SK-N-SH treated with all-trans-retinoic acid at 6 μM for 48 hours (cell line): ENCODE measurements around the gene PTPRT.

Experiments
- ARNTL ChIP-seq: fragments of 450-650 bp; formaldehyde crosslinking; IDR thresholded peaks from 2 replicates; pipeline ENCODE4 v1.5.0; 2020; ENCODE audit warnings: low read depth, mild to moderate bottlenecking, moderate library complexity, borderline replicate concordance
- BACH2 ChIP-seq: fragments of 250-450 bp; sonication (Bioruptor Pico); IDR thresholded peaks from 2 replicates; pipeline ENCODE4 v1.9.0; 2021; ENCODE audit warnings: mild to moderate bottlenecking, borderline replicate concordance
- ESRRG ChIP-seq: fragments of 250-450 bp; sonication (Bioruptor Pico); IDR thresholded peaks from 2 replicates; pipeline ENCODE4 v1.6.1; 2021; ENCODE audit warnings: mild to moderate bottlenecking
- ZNF8 ChIP-seq: fragments of 450-650 bp; formaldehyde crosslinking; IDR thresholded peaks from 2 replicates; pipeline ENCODE4 v1.5.0; 2020; ENCODE audit warnings: mild to moderate bottlenecking, moderate library complexity
- TF ChIP-seq, protein P1 (sequence below): fragments of 250-450 bp; sonication (Bioruptor Pico); IDR thresholded peaks from 2 replicates; pipeline ENCODE4 v1.8.0; 2021; ENCODE audit warnings: low read depth, mild to moderate bottlenecking, moderate library complexity, borderline replicate concordance
- TF ChIP-seq, protein P2 (sequence below): fragments of 250-450 bp; sonication (Bioruptor Pico); IDR thresholded peaks from 2 replicates; pipeline ENCODE4 v1.8.0; 2020; ENCODE audit warnings: mild to moderate bottlenecking, moderate library complexity, borderline replicate concordance
- TF ChIP-seq, protein P3 (sequence below): fragments of 250-450 bp; sonication (Bioruptor Pico); IDR thresholded peaks from 2 replicates; pipeline ENCODE4 v1.5.1; 2020; ENCODE audit warnings: low read depth, mild to moderate bottlenecking, moderate library complexity

DNA sequence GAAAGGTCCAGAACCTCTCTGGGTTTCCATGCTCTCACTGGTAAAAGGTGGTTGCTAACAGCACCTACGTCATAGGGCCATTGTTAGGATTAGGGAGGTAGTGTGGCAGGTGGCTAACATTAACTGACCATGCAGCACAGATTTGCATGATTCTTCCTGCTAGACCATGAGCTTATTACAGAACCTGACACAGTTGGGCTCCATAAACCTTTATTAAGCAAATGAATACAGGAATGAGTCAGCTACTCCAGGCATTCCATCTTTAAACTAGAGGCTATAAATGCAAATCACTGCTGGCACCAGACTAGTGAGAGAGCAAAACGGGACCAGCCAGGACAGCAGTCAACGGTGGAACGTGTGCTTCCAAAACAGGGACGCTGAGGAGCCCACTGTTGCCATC is 440.1 kb downstream of the PTPRT start:
- TF ChIP-seq, protein P1, sequence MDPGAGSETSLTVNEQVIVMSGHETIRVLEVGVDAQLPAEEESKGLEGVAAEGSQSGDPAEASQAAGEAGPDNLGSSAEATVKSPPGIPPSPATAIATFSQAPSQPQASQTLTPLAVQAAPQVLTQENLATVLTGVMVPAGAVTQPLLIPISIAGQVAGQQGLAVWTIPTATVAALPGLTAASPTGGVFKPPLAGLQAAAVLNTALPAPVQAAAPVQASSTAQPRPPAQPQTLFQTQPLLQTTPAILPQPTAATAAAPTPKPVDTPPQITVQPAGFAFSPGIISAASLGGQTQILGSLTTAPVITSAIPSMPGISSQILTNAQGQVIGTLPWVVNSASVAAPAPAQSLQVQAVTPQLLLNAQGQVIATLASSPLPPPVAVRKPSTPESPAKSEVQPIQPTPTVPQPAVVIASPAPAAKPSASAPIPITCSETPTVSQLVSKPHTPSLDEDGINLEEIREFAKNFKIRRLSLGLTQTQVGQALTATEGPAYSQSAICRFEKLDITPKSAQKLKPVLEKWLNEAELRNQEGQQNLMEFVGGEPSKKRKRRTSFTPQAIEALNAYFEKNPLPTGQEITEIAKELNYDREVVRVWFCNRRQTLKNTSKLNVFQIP, result no peak
- TF ChIP-seq ARNTL (CRISPR knock-in tag) (no peak), BACH2 (CRISPR knock-in tag) (no peak), ESRRG (CRISPR knock-in tag) (no peak), ZNF8 (CRISPR knock-in tag) (no peak)
- TF ChIP-seq, protein P2, sequence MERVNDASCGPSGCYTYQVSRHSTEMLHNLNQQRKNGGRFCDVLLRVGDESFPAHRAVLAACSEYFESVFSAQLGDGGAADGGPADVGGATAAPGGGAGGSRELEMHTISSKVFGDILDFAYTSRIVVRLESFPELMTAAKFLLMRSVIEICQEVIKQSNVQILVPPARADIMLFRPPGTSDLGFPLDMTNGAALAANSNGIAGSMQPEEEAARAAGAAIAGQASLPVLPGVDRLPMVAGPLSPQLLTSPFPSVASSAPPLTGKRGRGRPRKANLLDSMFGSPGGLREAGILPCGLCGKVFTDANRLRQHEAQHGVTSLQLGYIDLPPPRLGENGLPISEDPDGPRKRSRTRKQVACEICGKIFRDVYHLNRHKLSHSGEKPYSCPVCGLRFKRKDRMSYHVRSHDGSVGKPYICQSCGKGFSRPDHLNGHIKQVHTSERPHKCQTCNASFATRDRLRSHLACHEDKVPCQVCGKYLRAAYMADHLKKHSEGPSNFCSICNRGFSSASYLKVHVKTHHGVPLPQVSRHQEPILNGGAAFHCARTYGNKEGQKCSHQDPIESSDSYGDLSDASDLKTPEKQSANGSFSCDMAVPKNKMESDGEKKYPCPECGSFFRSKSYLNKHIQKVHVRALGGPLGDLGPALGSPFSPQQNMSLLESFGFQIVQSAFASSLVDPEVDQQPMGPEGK (CRISPR knock-in tag), result no peak
- TF ChIP-seq, protein P3, sequence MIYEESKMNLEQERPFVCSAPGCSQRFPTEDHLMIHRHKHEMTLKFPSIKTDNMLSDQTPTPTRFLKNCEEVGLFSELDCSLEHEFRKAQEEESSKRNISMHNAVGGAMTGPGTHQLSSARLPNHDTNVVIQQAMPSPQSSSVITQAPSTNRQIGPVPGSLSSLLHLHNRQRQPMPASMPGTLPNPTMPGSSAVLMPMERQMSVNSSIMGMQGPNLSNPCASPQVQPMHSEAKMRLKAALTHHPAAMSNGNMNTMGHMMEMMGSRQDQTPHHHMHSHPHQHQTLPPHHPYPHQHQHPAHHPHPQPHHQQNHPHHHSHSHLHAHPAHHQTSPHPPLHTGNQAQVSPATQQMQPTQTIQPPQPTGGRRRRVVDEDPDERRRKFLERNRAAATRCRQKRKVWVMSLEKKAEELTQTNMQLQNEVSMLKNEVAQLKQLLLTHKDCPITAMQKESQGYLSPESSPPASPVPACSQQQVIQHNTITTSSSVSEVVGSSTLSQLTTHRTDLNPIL (CRISPR knock-in tag), result no peak
